Measurements from ENCODE around the gene HIGD1C. TPM values are rescaled to one million over a fixed set of nuclear protein-coding genes. Genes with fewer than 3 reads are reported as not detected.
"Not testable (repeated sequence)": the region's sequence is repeated elsewhere in the genome, so short reads cannot be mapped to it uniquely, and the experiment has no call there.

HIGD1C gene
- total and polyA plus RNA-seq, 7 experiments from 2014 or later, result not detected

- Mint-ChIP-seq H3K4me1 (peaks cover 0 to 9% (median 0%) of the 10 kb centered on the region in 7 donors), H3K9me3 (peaks cover 1 to 14% (median 9%) of the 10 kb centered on the region in 11 donors), H3K27me3 (no peaks in the 10 kb centered on the region), H3K36me3 (peaks cover 7 to 27% (median 18%) of the 10 kb centered on the region in 5 donors), H3K27ac (no peak overlapping the region), H3K4me3 (no peak overlapping the region)
- POLR2A ChIA-PET, result no interaction called here
- intact Hi-C loops (cut with micrococcal nuclease), result no loop called here
- H3K27me3 ChIP-seq (ENCODE audit: control insufficient read depth in 2 of 2, insufficient read depth in 2 of 2, low read length in 2 of 2), result no peaks in the 10 kb centered on the region
- H3K4me1 ChIP-seq (ENCODE audit: control insufficient read depth in 2 of 2, insufficient read depth in 2 of 2, low read length in 2 of 2), result no peaks in the 10 kb centered on the region
- H3K36me3 ChIP-seq (ENCODE audit: control insufficient read depth in 2 of 3, insufficient read depth in 3 of 3, low read length in 3 of 3), result no peaks in the 10 kb centered on the region
- ATAC-seq, result no peak
- H3K9me3 ChIP-seq (ENCODE audit: control insufficient read depth in 2 of 3, low read length in 3 of 3), result peaks cover 0 to 14% (median 0%) of the 10 kb centered on the region in 3 experiments
- CTCF ChIA-PET, result no interaction called here
- H3K27ac ChIP-seq (ENCODE audit: low read depth, low read length), result no peak overlapping the region
- DNase-seq, result no peak
- H3K4me3 ChIP-seq (ENCODE audit: low read length), result no peak overlapping the region
These were observed 14.7 kb upstream of the HIGD1C start for GRCh38 chr12:50937653-50938052.

DNA sequence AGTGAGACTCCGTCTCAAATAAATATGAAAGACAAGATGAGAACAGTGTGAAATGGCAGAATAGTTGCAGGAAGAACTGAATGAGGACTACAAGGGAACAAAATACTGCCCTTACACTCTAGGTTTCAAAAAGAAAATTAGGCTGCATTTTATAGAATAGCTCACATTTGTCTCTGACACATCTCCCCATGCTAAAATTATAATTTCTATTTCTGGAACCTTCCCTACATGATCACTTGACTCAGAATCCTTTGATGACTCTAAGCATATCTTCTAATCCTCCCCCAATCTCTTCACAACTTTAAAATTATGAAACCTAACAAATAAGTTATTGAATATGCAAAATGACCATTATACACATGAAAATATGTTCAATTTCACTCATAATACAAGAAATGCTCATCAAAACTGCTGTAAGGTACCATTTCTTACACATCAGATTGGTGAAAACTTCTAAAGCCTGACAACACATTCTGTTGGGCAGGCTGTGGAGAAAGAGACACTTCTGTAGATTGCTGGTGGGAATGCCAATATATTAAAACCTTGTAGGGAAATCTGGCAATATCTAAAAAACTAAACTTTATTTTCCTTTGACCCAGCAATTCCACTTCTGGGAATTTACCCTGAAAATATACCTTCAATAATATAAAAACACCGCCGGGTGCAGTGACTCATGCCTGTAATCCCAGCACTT lies 4.3 kb upstream of the HIGD1C start:
- Mint-ChIP-seq H3K4me3 (no peak overlapping the region), H3K4me1 (peaks cover 0 to 3% (median 0%) of the 10 kb centered on the region in 7 donors), H3K36me3 (peaks cover 4 to 19% (median 8%) of the 10 kb centered on the region in 5 donors), H3K9me3 (peaks cover 0 to 5% (median 0%) of the 10 kb centered on the region in 11 donors), H3K27ac (no peak overlapping the region), H3K27me3 (no peaks in the 10 kb centered on the region)
- H3K4me3 ChIP-seq (ENCODE audit: low read length), result no peak overlapping the region
- H3K27ac ChIP-seq (ENCODE audit: low read depth, low read length), result no peak overlapping the region
- ATAC-seq (no peak), DNase-seq (no peak)
- H3K27me3 ChIP-seq (ENCODE audit: control insufficient read depth in 2 of 2, insufficient read depth in 2 of 2, low read length in 2 of 2), result no peaks in the 10 kb centered on the region
- H3K4me1 ChIP-seq (ENCODE audit: control insufficient read depth in 2 of 2, insufficient read depth in 2 of 2, low read length in 2 of 2), result no peaks in the 10 kb centered on the region
- H3K9me3 ChIP-seq (ENCODE audit: control insufficient read depth in 2 of 3, low read length in 3 of 3), result no peaks in the 10 kb centered on the region
- ChIA-PET CTCF (no interaction called here), POLR2A (interaction anchor here (0.6 kb wide), 1 partner anchor 25 kb away, joined by 3 read pairs; no protein-coding TSS in a partner anchor)
- no peaks in the 10 kb centered on the region for H3K36me3 ChIP-seq (ENCODE audit: control insufficient read depth in 2 of 3, insufficient read depth in 3 of 3, low read length in 3 of 3)
- intact Hi-C loops (cut with micrococcal nuclease), result no loop called here

GRCh38 chr12:50948798-50949197 lies 3.5 kb upstream of the HIGD1C start:
- Mint-ChIP-seq H3K36me3 (peaks cover under 1 to 16% (median 8%) of the 10 kb centered on the region in 5 donors), H3K27ac (no peak overlapping the region), H3K27me3 (no peaks in the 10 kb centered on the region), H3K4me3 (no peak overlapping the region), H3K4me1 (peaks cover 0 to 3% (median 0%) of the 10 kb centered on the region in 7 donors), H3K9me3 (peaks cover 0 to 4% (median 0%) of the 10 kb centered on the region in 11 donors)
- no peak for DNase-seq
- intact Hi-C loops (cut with micrococcal nuclease), result no loop called here
- Histone ChIP-seq H3K27me3 (ENCODE audit: control insufficient read depth in 2 of 2, insufficient read depth in 2 of 2, low read length in 2 of 2) (no peaks in the 10 kb centered on the region), H3K36me3 (ENCODE audit: control insufficient read depth in 2 of 3, insufficient read depth in 3 of 3, low read length in 3 of 3) (no peaks in the 10 kb centered on the region), H3K9me3 (ENCODE audit: control insufficient read depth in 2 of 3, low read length in 3 of 3) (no peaks in the 10 kb centered on the region), H3K4me1 (ENCODE audit: control insufficient read depth in 2 of 2, insufficient read depth in 2 of 2, low read length in 2 of 2) (no peaks in the 10 kb centered on the region), H3K27ac (ENCODE audit: low read depth, low read length) (no peak overlapping the region), H3K4me3 (ENCODE audit: low read length) (no peak overlapping the region)
- POLR2A ChIA-PET, result no interaction called here
- no peak for ATAC-seq
- CTCF ChIA-PET, result no interaction called here

DNA sequence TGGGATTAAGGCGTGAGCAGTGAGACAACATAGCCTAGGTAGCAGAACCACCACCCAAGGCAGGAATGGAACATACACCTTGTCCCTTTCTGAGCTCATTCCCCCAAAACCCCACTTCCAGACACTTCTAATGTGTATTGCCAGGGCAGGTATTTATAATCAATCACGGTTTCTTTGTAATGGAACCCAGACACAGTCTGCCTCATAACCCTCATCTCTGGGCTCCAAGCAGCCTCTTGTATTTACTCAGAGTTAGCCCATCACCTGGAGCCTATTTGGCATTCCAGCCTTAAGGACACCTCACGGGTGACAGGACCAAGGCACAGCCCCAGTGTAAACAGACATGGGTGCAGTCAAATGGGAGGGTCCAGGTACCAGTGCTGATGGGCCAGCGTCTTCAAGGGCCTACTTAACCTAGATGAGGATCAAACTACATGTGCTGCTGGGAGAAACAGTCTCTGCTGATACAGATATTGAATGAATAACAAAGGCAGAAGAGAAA lies 2.5 kb upstream of the HIGD1C start:
- Histone ChIP-seq H3K27me3 (ENCODE audit: control insufficient read depth in 2 of 2, insufficient read depth in 2 of 2, low read length in 2 of 2) (no peaks in the 10 kb centered on the region), H3K36me3 (ENCODE audit: control insufficient read depth in 2 of 3, insufficient read depth in 3 of 3, low read length in 3 of 3) (no peaks in the 10 kb centered on the region), H3K9me3 (ENCODE audit: control insufficient read depth in 2 of 3, low read length in 3 of 3) (no peaks in the 10 kb centered on the region), H3K4me3 (ENCODE audit: low read length) (no peak overlapping the region), H3K4me1 (ENCODE audit: control insufficient read depth in 2 of 2, insufficient read depth in 2 of 2, low read length in 2 of 2) (no peaks in the 10 kb centered on the region), H3K27ac (ENCODE audit: low read depth, low read length) (no peak overlapping the region)
- CTCF ChIA-PET, result no interaction called here
- Mint-ChIP-seq H3K4me3 (peak overlapping the region in 1 of 10 donors; percentile 14), H3K27me3 (no peaks in the 10 kb centered on the region), H3K9me3 (peaks cover 0 to 4% (median 0%) of the 10 kb centered on the region in 11 donors), H3K36me3 (peaks cover 0 to 12% (median 6%) of the 10 kb centered on the region in 5 donors), H3K4me1 (peaks cover 0 to 3% (median 0%) of the 10 kb centered on the region in 7 donors), H3K27ac (no peak overlapping the region)
- ATAC-seq (no peak), DNase-seq (no peak)
- intact Hi-C loops (cut with micrococcal nuclease), result no loop called here
- POLR2A ChIA-PET, result no interaction called here

GRCh38 chr12:50951112-50951511 lies 1.2 kb upstream of the HIGD1C start:
- Histone ChIP-seq H3K4me3 (ENCODE audit: low read length) (no peak overlapping the region), H3K4me1 (ENCODE audit: control insufficient read depth in 2 of 2, insufficient read depth in 2 of 2, low read length in 2 of 2) (no peaks in the 10 kb centered on the region), H3K9me3 (ENCODE audit: control insufficient read depth in 2 of 3, low read length in 3 of 3) (no peaks in the 10 kb centered on the region), H3K36me3 (ENCODE audit: control insufficient read depth in 2 of 3, insufficient read depth in 3 of 3, low read length in 3 of 3) (no peaks in the 10 kb centered on the region), H3K27ac (ENCODE audit: low read depth, low read length) (no peak overlapping the region), H3K27me3 (ENCODE audit: control insufficient read depth in 2 of 2, insufficient read depth in 2 of 2, low read length in 2 of 2) (no peaks in the 10 kb centered on the region)
- ChIA-PET CTCF (no interaction called here), POLR2A (no interaction called here)
- intact Hi-C loops (cut with micrococcal nuclease), result no loop called here
- H3K27ac Mint-ChIP-seq, result no peak overlapping the region
- peaks cover 0 to 3% (median 0%) of the 10 kb centered on the region in 7 donors for H3K4me1 Mint-ChIP-seq
- ATAC-seq (no peak), DNase-seq (no peak)
- H3K27me3 Mint-ChIP-seq, result no peaks in the 10 kb centered on the region
- H3K4me3 Mint-ChIP-seq, result no peak overlapping the region
- H3K36me3 Mint-ChIP-seq, result peaks cover 0 to 12% (median 4%) of the 10 kb centered on the region in 5 donors
- peaks cover 0 to 4% (median 0%) of the 10 kb centered on the region in 11 donors for H3K9me3 Mint-ChIP-seq

DNA sequence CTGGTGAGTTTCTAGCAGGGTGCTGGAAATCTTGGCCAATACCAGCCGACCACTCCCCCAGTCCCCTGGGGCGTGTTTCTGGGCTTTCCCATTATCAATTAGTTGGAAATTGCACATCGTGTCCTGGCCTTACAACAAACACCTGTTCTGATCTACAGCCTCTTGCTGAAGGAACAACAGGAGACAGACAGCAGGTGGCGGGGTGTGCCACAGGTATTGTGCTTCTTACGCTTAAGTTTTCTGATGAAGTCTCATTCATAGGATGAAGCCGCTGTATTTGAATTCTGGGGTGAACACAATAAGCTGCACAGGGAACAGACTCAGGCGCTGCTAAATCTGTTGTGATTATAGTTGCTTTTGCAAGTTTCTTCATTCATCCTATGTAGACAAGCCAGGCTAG lies 703 bp downstream of the HIGD1C start:
- no peaks in the 10 kb centered on the region for H3K36me3 ChIP-seq (ENCODE audit: control insufficient read depth in 2 of 3, insufficient read depth in 3 of 3, low read length in 3 of 3)
- no peaks in the 10 kb centered on the region for H3K9me3 ChIP-seq (ENCODE audit: control insufficient read depth in 2 of 3, low read length in 3 of 3)
- Mint-ChIP-seq H3K27ac (no peak overlapping the region), H3K4me1 (peaks cover 0 to 3% (median 0%) of the 10 kb centered on the region in 7 donors), H3K36me3 (peaks cover 0 to 12% (median 0%) of the 10 kb centered on the region in 5 donors), H3K27me3 (no peaks in the 10 kb centered on the region), H3K9me3 (no peaks in the 10 kb centered on the region), H3K4me3 (no peak overlapping the region)
- H3K4me1 ChIP-seq (ENCODE audit: control insufficient read depth in 2 of 2, insufficient read depth in 2 of 2, low read length in 2 of 2), result no peaks in the 10 kb centered on the region
- intact Hi-C loops (cut with micrococcal nuclease), result no loop called here
- H3K27ac ChIP-seq (ENCODE audit: low read depth, low read length), result no peak overlapping the region
- ChIA-PET CTCF (no interaction called here), POLR2A (no interaction called here)
- DNase-seq (no peak), ATAC-seq (no peak)
- H3K4me3 ChIP-seq (ENCODE audit: low read length), result no peak overlapping the region
- no peaks in the 10 kb centered on the region for H3K27me3 ChIP-seq (ENCODE audit: control insufficient read depth in 2 of 2, insufficient read depth in 2 of 2, low read length in 2 of 2)

DNA sequence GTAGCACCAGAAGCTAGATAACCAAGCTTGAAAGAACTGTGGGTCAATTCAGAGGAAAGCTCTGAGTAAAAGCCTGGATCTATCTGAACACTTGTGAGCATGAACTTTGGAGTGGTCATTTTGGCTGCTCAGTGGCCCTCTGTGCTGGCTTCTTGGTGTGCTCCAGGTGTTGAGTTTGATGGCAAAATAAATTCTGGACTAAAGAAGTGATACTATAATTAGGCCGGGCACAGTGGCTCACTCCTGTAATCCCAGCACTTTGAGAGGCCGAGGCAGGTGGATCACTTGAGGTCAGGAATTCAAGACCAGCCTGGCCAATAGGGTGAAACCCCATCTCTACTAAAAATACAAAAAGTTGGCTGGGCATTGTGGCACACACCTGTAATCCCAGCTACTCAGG lies 2.4 kb downstream of the HIGD1C start:
- H3K9me3 ChIP-seq (ENCODE audit: control insufficient read depth in 2 of 3, low read length in 3 of 3); H3K4me1 ChIP-seq (ENCODE audit: control insufficient read depth in 2 of 2, insufficient read depth in 2 of 2, low read length in 2 of 2); H3K9me3 Mint-ChIP-seq; H3K4me3 ChIP-seq (ENCODE audit: low read length); H3K4me3 Mint-ChIP-seq; H3K27ac Mint-ChIP-seq; intact Hi-C loops (cut with micrococcal nuclease); H3K4me1 Mint-ChIP-seq; H3K27me3 ChIP-seq (ENCODE audit: control insufficient read depth in 2 of 2, insufficient read depth in 2 of 2, low read length in 2 of 2); H3K27ac ChIP-seq (ENCODE audit: low read depth, low read length); DNase-seq; CTCF ChIA-PET; H3K36me3 ChIP-seq (ENCODE audit: control insufficient read depth in 2 of 3, insufficient read depth in 3 of 3, low read length in 3 of 3); H3K27me3 Mint-ChIP-seq; ATAC-seq: not testable (repeated sequence)
- peaks cover 0 to 12% (median 0%) of the 10 kb centered on the region in 5 donors for H3K36me3 Mint-ChIP-seq
- POLR2A ChIA-PET, result interaction anchor here (1.5 kb wide), 1 partner anchor 30 kb away, joined by 3 read pairs; a partner anchor contains a TSS

Data from naive thymus-derived CD4-positive, alpha-beta T cell (primary cell).